ENCODE data around the gene HDAC4.
"Not testable (repeated sequence)": the region's sequence is repeated elsewhere in the genome, so short reads cannot be mapped to it uniquely, and the experiment has no call there.

Gene HDAC4

GRCh38 chr2:239075918-239076758 lies 324.7 kb downstream of the HDAC4 start:
- H3K4me3 ChIP-seq (ENCODE audit: low read depth in 1 of 2, low read length in 1 of 2): no peak overlapping the region
- H3K27me3 ChIP-seq: no peaks in the 10 kb centered on the region
- H3K4me1 ChIP-seq (ENCODE audit: control insufficient read depth in 1 of 2, insufficient read depth in 1 of 2, low read depth in 1 of 2, low read length in 1 of 2): no peaks in the 10 kb centered on the region
- no peak overlapping the region for H3K27ac ChIP-seq
- peaks cover 100% of the 10 kb centered on the region for H3K36me3 ChIP-seq
- no peaks in the 10 kb centered on the region for H3K9me3 ChIP-seq
- TF ChIP-seq CTCF (IDR thresholded peaks at IDR 0.05): no peak

- Histone ChIP-seq H3K9me3 (no peaks in the 10 kb centered on the region), H3K27me3 (no peaks in the 10 kb centered on the region), H3K4me1 (ENCODE audit: control insufficient read depth in 1 of 2, insufficient read depth in 1 of 2, low read depth in 1 of 2, low read length in 1 of 2) (no peaks in the 10 kb centered on the region), H3K27ac (no peak overlapping the region), H3K4me3 (ENCODE audit: low read depth in 1 of 2, low read length in 1 of 2) (no peak overlapping the region), H3K36me3 (peaks cover 98% of the 10 kb centered on the region)
- TF ChIP-seq CTCF (IDR thresholded peaks at IDR 0.05): no peak
These were observed 326.9 kb downstream of the HDAC4 start for GRCh38 chr2:239073745-239074530.

GRCh38 chr2:239073270-239073669 lies 327.6 kb downstream of the HDAC4 start:
- TF ChIP-seq CTCF (IDR thresholded peaks at IDR 0.05): no peak
- Histone ChIP-seq H3K4me3 (ENCODE audit: low read depth in 1 of 2, low read length in 1 of 2) (no peak overlapping the region), H3K27ac (no peak overlapping the region), H3K36me3 (peaks cover 95% of the 10 kb centered on the region), H3K9me3 (no peaks in the 10 kb centered on the region), H3K27me3 (no peaks in the 10 kb centered on the region), H3K4me1 (ENCODE audit: control insufficient read depth in 1 of 2, insufficient read depth in 1 of 2, low read depth in 1 of 2, low read length in 1 of 2) (no peaks in the 10 kb centered on the region)

- no peaks in the 10 kb centered on the region for H3K4me1 ChIP-seq (ENCODE audit: control insufficient read depth in 1 of 2, insufficient read depth in 1 of 2, low read depth in 1 of 2, low read length in 1 of 2)
- no peaks in the 10 kb centered on the region for H3K27me3 ChIP-seq
- H3K9me3 ChIP-seq: no peaks in the 10 kb centered on the region
- H3K27ac ChIP-seq: no peak overlapping the region
- H3K36me3 ChIP-seq: peaks cover 95% of the 10 kb centered on the region
- TF ChIP-seq CTCF (IDR thresholded peaks at IDR 0.05): no peak
- no peak overlapping the region for H3K4me3 ChIP-seq (ENCODE audit: low read depth in 1 of 2, low read length in 1 of 2)
These were observed 328.0 kb downstream of the HDAC4 start for GRCh38 chr2:239072786-239073185.

- Histone ChIP-seq H3K9me3 (no peaks in the 10 kb centered on the region), H3K27me3 (no peaks in the 10 kb centered on the region), H3K27ac (no peak overlapping the region), H3K4me1 (ENCODE audit: control insufficient read depth in 1 of 2, insufficient read depth in 1 of 2, low read depth in 1 of 2, low read length in 1 of 2) (no peaks in the 10 kb centered on the region), H3K36me3 (peaks cover 95% of the 10 kb centered on the region), H3K4me3 (ENCODE audit: low read depth in 1 of 2, low read length in 1 of 2) (no peak overlapping the region)
- no peak for TF ChIP-seq CTCF (IDR thresholded peaks at IDR 0.05)
These were observed 330.4 kb downstream of the HDAC4 start for GRCh38 chr2:239070466-239070865.

GRCh38 chr2:239069362-239070333 lies 331.2 kb downstream of the HDAC4 start:
- not testable (repeated sequence) for H3K27ac ChIP-seq; H3K9me3 ChIP-seq; H3K4me1 ChIP-seq (ENCODE audit: control insufficient read depth in 1 of 2, insufficient read depth in 1 of 2, low read depth in 1 of 2, low read length in 1 of 2); H3K4me3 ChIP-seq (ENCODE audit: low read depth in 1 of 2, low read length in 1 of 2); H3K27me3 ChIP-seq
- H3K36me3 ChIP-seq: peaks cover 95% of the 10 kb centered on the region
